OCI-LY7 (cell line): Measurements from ENCODE around the gene IL9. TPM values are rescaled to one million over a fixed set of nuclear protein-coding genes. Genes with fewer than 3 reads are reported as not detected.

Source experiments
- BruUV-seq: library from RNA; stranded (reverse); fragments of 400-500 nt; replicated peaks from 2 replicates; lab custom pipeline; 2021; lab: Mats Ljungman, UMichigan
- CTCF ChIA-PET: fragments of 300-600 bp; sonication (Branson Sonifier 250); formaldehyde crosslinking; loops from one replicate; lab custom pipeline; 2022; ENCODE audit warnings: antibody characterized with exemption; ENCODE audit not compliant: unreplicated experiment; lab: Charles Lee
- POLR2A ChIA-PET: fragments of 300-600 bp; sonication (Branson Sonifier 250); formaldehyde crosslinking; loops from one replicate; lab custom pipeline; 2022; ENCODE audit warnings: antibody characterized with exemption; lab: Charles Lee
- DNase-seq: peaks from one replicate; pipeline ENCODE4 v3.0.0-alpha.2; 2015; ENCODE audit warnings: low spot score
- H2AFZ ChIP-seq: fragments of 200-600 bp; sonication (generic), shearing (Covaris generic); 2 replicates; pipeline ENCODE4 v1.6.1; 2014; ENCODE audit warnings: mild to moderate bottlenecking, antibody characterized with exemption, low read length, moderate library complexity
- H3K27ac ChIP-seq: fragments of 200-600 bp; sonication (generic); 2 replicates; pipeline ENCODE4 v1.5.1; 2014; ENCODE audit warnings: mixed run types, low read depth, mild to moderate bottlenecking, moderate library complexity, low read length, inconsistent platforms; ENCODE audit not compliant: poor library complexity, severe bottlenecking
- H3K36me3 ChIP-seq: fragments of 200-600 bp; sonication (generic); 2 replicates; pipeline ENCODE4 v1.6.1; 2014; ENCODE audit warnings: mild to moderate bottlenecking, antibody characterized with exemption, low read length, moderate library complexity, mixed read lengths; ENCODE audit not compliant: insufficient read depth
- H3K4me1 ChIP-seq: fragments of 200-600 bp; sonication (generic); 2 replicates; pipeline ENCODE4 v1.5.1; 2014; ENCODE audit warnings: mild to moderate bottlenecking, low read length; ENCODE audit not compliant: insufficient read depth, poor library complexity, severe bottlenecking
- H3K4me2 ChIP-seq: fragments of 200-600 bp; sonication (generic); 2 replicates; pipeline ENCODE4 v1.6.1; 2014; ENCODE audit warnings: mild to moderate bottlenecking, low read length
- H3K4me3 ChIP-seq: fragments of 200-600 bp; sonication (generic); 2 replicates; pipeline ENCODE4 v1.5.1; 2014; ENCODE audit warnings: mild to moderate bottlenecking, low read depth, low read length; ENCODE audit not compliant: poor library complexity, severe bottlenecking
- H3K79me2 ChIP-seq: fragments of 200-600 bp; sonication (generic); 2 replicates; pipeline ENCODE4 v1.6.1; 2016; ENCODE audit warnings: low read depth, mild to moderate bottlenecking, low read length, moderate library complexity, mixed read lengths; ENCODE audit not compliant: insufficient read depth
- H3K9me2 ChIP-seq: fragments of 200-600 bp; sonication (generic); 2 replicates; pipeline ENCODE4 v1.6.1; 2016; ENCODE audit warnings: mild to moderate bottlenecking, low read length, mixed read lengths; ENCODE audit not compliant: insufficient read depth
- H3K9me3 ChIP-seq: fragments of 200-600 bp; sonication (generic); 2 replicates; pipeline ENCODE4 v1.6.1; 2014; ENCODE audit warnings: mild to moderate bottlenecking, mixed run types, low read length, mixed read lengths
- H4K20me1 ChIP-seq: fragments of 200-600 bp; sonication (generic); 2 replicates; pipeline ENCODE4 v1.6.1; 2014; ENCODE audit warnings: mild to moderate bottlenecking, antibody characterized with exemption, low read length, moderate library complexity, mixed read lengths; ENCODE audit not compliant: insufficient read depth
- EZH2phosphoT487 ChIP-seq: fragments of 200-600 bp; sonication (generic); IDR thresholded peaks from 2 replicates; pipeline ENCODE4 v1.6.1; 2018; ENCODE audit warnings: low read depth, borderline replicate concordance, mild to moderate bottlenecking, mixed run types, antibody characterized with exemption, low read length, moderate library complexity, mixed read lengths
- intact Hi-C: fragments of 100-400 bp; cut with micrococcal nuclease; formaldehyde crosslinking; loops from one replicate; pipeline ENCODE4 v1.10.0; 2022; ENCODE audit not compliant: unreplicated experiment
- total RNA-seq, 2 experiments: library from RNA; depleted of rRNA in 1 of 2; stranded (reverse); fragments of >200 nt in 1 of 2; shearing (Covaris generic) in 1 of 2; gene quantifications; 2 replicates each; pipeline ENCODE4 v1.2.3, GENCODE V29; 2014 to 2022
- TF ChIP-seq, protein P1 (sequence below): fragments of 200-600 bp; sonication (generic); conservative IDR thresholded peaks from 2 replicates; pipeline ENCODE4 v1.5.1; 2014; ENCODE audit warnings: mild to moderate bottlenecking, antibody characterized with exemption, low read length, moderate library complexity, mixed read lengths

Gene IL9
- total RNA-seq, 2 experiments from 2014 or later = not detected

DNA sequence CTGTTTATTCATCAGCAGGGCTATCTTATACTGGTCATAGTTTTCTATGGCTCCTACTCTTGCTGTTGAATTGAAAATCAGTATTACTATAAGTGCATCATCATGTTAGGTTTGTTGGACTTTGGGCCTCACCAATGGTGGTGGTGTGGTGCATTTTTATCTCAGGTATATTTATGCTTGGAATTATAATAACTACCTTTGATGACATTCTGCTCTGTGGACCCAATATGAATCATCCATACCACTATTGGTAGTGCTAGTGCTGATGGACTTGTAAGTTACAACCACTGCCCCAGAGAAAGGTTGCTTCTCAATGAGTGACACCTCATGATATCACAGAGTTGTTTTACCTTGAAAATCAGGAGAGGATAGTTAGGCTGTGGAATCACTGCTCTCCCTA, 28.0 kb downstream of the IL9 start:
- no peak overlapping the region for H2AFZ ChIP-seq
- H3K9me2 ChIP-seq = no peaks in the 10 kb centered on the region
- no peak for DNase-seq
- BruUV-seq = no TSS peak
- ChIA-PET CTCF (no interaction called here), POLR2A (no interaction called here)
- no peak overlapping the region for H3K4me3 ChIP-seq
- no peaks in the 10 kb centered on the region for H4K20me1 ChIP-seq
- intact Hi-C loops = no loop called here
- no peaks in the 10 kb centered on the region for H3K79me2 ChIP-seq
- no peaks in the 10 kb centered on the region for H3K36me3 ChIP-seq
- no peak overlapping the region for H3K27ac ChIP-seq
- TF ChIP-seq, protein P1, sequence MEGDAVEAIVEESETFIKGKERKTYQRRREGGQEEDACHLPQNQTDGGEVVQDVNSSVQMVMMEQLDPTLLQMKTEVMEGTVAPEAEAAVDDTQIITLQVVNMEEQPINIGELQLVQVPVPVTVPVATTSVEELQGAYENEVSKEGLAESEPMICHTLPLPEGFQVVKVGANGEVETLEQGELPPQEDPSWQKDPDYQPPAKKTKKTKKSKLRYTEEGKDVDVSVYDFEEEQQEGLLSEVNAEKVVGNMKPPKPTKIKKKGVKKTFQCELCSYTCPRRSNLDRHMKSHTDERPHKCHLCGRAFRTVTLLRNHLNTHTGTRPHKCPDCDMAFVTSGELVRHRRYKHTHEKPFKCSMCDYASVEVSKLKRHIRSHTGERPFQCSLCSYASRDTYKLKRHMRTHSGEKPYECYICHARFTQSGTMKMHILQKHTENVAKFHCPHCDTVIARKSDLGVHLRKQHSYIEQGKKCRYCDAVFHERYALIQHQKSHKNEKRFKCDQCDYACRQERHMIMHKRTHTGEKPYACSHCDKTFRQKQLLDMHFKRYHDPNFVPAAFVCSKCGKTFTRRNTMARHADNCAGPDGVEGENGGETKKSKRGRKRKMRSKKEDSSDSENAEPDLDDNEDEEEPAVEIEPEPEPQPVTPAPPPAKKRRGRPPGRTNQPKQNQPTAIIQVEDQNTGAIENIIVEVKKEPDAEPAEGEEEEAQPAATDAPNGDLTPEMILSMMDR = no peak
- no peak for TF ChIP-seq EZH2phosphoT487
- H3K9me3 ChIP-seq = no peaks in the 10 kb centered on the region
- H3K4me2 ChIP-seq = no peak overlapping the region
- no peaks in the 10 kb centered on the region for H3K4me1 ChIP-seq

DNA sequence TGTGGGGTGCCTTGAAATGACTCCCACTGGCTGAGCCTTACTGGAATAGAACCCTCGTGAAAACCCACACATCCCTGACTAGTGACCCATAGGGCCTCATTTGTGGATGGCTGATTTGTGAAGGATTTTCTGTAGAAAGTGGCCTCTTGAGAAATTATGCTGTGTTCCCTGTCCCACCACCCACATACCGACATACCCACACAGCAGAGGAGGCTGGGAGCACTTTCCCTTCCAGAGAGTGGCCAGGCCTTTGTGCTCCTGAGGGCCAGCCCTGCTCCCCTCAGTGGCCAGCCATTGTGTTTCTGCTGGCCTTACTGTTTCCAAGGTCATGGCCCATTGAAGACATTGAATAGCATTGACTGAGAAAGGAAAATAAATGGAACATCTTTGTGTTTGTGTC, 29.6 kb downstream of the IL9 start:
- H4K20me1 ChIP-seq = no peaks in the 10 kb centered on the region
- no peaks in the 10 kb centered on the region for H3K4me1 ChIP-seq
- H3K79me2 ChIP-seq = no peaks in the 10 kb centered on the region
- no peak overlapping the region for H3K4me3 ChIP-seq
- no peaks in the 10 kb centered on the region for H3K9me3 ChIP-seq
- H3K27ac ChIP-seq = no peak overlapping the region
- intact Hi-C loops = no loop called here
- ChIA-PET POLR2A (no interaction called here), CTCF (no interaction called here)
- DNase-seq = no peak
- no TSS peak for BruUV-seq
- no peak overlapping the region for H2AFZ ChIP-seq
- TF ChIP-seq, protein P1 = no peak
- no peak for TF ChIP-seq EZH2phosphoT487
- no peak overlapping the region for H3K4me2 ChIP-seq
- no peaks in the 10 kb centered on the region for H3K36me3 ChIP-seq
- no peaks in the 10 kb centered on the region for H3K9me2 ChIP-seq

DNA sequence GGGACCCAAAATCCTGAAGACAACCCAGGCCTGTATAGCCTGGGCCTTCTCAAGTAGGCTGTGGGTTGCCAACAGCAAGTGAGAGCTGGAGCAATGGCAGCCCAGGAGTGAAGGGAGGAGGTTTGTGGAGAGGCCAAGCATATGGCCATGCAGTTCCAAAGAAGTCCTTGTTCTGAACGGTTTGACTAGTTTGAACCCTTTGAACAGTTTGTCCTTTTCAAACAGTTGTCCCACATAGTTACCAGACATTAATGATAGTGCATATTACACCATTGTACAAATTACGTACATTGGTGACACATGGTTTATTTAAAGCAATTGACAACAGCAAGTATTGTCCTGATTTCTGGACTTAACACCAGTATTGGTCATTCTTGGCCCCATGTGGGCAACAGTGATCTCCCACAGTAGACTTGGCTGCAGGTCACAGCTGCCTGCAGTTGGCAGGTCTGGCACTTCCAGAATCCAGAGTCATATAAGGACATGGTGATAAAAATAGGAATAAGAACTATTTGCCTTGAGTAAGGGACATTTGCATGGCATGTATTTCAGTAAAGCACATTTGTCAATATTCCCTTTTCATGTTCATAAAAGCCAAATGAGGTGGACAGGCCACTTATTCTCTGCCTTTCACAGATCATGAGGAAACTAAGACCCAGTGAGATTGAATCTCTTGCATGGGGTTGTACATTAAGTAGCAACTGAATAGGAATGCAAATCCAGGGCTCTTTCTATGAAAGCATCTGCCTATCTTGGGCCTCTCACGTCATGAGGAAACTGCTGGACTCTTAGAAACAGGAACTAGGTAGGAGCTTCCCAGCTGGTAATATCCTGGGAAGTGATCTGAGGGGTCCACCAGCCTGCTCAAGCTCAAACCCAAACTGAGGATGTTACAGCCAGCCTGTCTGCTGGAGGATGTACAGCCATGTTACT, 30.9 kb downstream of the IL9 start:
- H3K4me2 ChIP-seq = no peak overlapping the region
- no peaks in the 10 kb centered on the region for H3K79me2 ChIP-seq
- H3K9me2 ChIP-seq = no peaks in the 10 kb centered on the region
- no peaks in the 10 kb centered on the region for H4K20me1 ChIP-seq
- intact Hi-C loops = no loop called here
- no peak overlapping the region for H3K4me3 ChIP-seq
- H3K9me3 ChIP-seq = no peaks in the 10 kb centered on the region
- no peak for DNase-seq
- no peak for TF ChIP-seq EZH2phosphoT487
- TF ChIP-seq, protein P1 = no peak
- BruUV-seq = no TSS peak
- ChIA-PET CTCF (no interaction called here), POLR2A (interaction anchor here (0.6 kb wide), 1 partner anchor 1729 kb away, joined by 4 read pairs; no protein-coding TSS in a partner anchor)
- H3K36me3 ChIP-seq = no peaks in the 10 kb centered on the region
- no peaks in the 10 kb centered on the region for H3K4me1 ChIP-seq
- no peak overlapping the region for H2AFZ ChIP-seq
- no peak overlapping the region for H3K27ac ChIP-seq
